Loucy (cell line): ENCODE results near the gene TICAM2.
A peak's percentile ranks its signal among the peaks of the same experiment; 100 is the strongest.

Source experiments
- CTCF ChIP-seq: fragments of 200-600 bp; sonication (generic); conservative IDR thresholded peaks from 2 replicates; pipeline ENCODE4 v1.5.1; 2014; ENCODE audit warnings: mild to moderate bottlenecking, antibody characterized with exemption, low read length
- EZH2phosphoT487 ChIP-seq: fragments of 200-600 bp; IDR thresholded peaks from 2 replicates; pipeline ENCODE4 v1.6.1; 2018; ENCODE audit warnings: antibody characterized with exemption, mild to moderate bottlenecking, moderate library complexity, borderline replicate concordance

- TF ChIP-seq CTCF (peak; percentile 49), EZH2phosphoT487 (no peak)
Measured at GRCh38 chr5:115586525-115587146, 15.6 kb downstream of the TICAM2 start.
